ENCODE measurements around the gene SLC10A7.

SLC10A7 gene

DNA sequence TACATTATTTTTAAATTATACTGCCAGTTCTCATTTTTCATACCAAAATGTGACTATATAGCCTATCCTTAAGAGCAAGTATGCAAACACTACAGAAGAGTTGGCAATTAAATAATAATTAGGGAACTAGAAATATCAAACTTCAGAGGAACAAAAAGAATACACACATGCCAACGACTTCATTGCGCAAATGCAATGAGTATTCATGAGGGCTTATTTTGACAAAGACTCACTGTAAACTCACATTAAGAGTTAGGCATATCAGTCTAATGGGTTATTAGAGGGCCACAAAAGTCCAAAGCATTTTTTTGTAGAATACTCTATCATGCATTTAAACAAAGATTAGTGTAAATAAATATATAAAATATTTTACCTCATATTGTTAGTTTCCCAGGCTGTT, 31.6 kb downstream of the SLC10A7 start:
- no peak for DNase-seq

DNA sequence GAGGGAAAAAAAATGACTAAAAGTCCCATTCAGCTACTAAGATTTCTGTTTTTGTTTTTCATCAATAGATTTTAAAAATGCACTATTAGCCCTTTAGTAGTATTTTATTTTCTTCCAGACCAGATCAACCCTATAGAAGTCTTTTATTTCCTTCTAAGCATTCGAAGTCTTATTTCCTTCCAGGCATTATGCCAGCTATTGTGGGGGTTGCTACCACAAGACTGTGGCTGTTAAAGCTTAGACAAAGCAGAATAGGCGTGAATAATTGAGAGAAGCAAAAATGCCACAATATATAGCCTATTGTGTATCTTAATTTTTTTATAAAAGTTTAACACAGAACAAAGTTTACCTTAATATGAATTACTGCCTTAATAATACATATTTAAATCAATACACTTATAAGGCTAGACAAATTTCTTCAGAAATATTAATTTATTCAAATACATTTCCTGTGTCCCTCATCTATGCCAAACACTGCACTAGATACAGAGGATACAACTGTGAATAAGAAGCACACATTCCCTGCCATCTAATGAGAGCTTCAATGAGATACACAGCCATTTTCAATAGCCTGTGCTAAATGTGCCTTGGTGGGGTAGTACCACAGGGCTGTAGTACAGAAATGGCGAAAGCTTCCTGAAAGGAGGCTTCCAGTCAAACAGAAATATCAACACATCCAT, 33.1 kb downstream of the SLC10A7 start:
- peak; percentile 14 for DNase-seq

DNA sequence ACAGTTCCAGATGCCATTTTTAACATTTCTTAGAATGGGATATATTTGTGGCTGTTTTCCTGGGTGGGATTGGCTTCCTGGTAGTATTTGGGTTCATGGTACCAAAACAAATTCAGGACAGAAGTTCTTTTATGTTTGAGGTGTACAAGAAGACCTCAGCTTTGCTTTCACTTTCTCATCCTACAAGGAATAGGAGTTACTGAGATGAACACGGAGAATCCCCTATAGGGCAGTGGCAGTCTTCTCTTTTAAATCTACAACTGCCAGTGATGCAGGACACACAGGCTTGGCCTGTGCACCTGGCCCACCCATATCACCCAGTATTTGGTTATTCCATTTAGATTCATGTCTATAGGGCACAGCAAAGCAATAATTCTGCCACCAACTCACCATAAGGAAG, 35.2 kb downstream of the SLC10A7 start:
- peak; percentile 13 for DNase-seq

DNA sequence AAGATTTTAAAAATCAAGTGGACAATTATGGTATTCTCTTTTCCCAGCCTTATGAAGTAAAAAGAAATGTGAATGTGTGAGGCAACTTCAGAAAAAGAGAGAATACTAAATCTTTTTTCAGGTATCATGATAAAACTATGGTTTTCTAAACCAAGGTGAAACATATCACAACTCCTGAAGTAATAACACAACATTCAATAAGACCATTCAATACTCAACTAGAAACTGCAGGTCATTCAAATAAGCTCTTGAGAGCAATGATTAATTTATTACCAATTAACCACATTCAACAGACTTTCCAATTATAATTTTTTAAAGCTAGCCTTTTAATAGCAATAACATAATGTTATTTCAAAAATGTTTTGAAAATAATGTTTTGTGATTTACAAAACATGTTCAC, 35.8 kb downstream of the SLC10A7 start:
- DNase-seq, result no peak

DNA sequence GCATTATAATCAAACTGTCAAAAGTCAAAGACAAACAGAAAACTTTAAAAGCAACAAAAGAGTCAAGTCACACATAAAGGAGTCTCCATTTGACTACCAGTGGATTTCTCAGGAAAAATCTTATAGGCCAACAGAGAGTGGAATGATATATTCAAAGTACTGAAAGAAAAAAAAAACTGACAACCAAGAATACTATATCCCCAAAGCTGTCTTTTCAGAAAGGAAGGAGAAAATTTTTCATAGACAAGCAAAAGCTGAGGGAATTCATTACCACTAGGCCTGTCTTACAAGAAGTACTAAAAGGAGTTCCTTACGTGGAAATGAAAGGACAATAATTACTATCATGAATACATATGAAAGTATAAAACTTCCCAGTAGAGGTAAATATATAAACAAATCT, 39.0 kb downstream of the SLC10A7 start:
- DNase-seq, result no peak

DNA sequence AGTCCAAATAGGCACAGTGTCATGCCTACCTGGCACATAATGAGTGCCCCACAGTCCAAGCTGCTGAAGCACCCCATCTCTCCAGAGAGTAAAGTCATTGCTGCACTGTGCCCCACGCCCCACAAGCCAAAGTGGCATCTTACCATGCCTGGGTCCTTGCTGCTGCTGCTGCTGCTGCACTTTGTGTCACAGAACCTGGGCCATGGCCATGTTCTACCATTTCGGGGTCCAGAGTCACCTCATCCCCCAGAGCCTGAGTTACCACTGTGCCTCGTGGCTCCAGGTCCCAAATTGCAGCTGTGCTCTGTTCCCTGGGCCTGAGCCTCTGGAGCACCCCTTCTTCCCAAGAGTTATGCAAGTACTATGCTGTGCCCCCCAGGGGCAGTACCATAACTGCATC, 40.5 kb downstream of the SLC10A7 start:
- DNase-seq, result no peak

DNA sequence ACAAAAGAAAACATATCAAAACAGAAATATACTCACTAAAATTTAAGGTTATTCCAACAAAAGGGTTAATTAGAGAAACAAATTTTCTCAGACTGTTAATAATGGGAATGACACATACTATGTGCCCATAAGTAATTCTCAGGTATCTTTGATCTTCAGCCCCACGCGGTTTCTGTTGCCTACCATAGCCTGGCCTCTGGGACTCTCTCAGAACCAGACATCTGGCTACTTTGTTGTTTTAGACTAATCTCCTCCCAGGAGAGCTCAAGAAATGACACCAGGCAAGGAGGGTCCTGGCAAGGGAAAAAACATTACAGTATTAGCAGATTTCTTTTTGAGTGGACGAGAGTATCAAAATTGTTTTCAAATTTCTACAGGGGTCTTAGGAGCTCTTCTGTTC, 43.7 kb downstream of the SLC10A7 start:
- DNase-seq, result no peak

DNA sequence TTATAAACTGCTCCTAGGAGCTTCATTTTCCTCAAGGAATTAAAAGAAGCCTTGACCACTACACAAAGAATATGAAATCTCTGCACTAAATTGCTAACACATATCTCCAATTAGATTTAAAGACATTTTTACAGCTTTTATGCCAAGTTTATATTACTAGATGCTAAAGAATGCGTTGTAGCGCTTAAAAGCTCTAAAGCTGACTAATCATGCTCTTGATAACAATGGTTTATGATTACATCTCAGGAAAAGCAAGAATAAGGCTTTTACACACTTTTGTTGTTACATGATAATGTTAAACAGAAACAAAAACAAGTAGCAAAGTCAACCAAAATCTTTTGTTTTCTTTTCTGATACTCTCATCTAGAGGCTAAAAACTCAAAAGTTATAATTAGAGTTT, 44.7 kb downstream of the SLC10A7 start:
- no peak for DNase-seq

DNA sequence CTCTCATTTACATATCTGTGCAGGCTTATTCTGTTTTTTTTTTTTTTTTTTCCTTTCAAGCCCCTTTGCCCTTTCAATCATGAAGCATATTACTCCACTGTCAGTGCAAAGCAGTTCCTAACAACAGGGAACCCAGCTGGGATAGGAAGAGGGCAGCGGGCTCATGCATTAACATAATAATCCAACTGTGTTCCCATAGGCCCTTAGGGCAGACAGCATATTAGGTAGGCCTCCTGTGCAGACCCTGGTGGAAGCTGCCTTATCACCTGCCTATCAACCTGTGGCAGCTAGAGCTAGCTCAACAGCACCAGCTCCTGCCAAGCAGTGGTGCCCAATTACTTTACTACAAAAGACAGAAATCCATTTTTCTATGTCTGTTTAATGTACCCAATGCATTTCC, 49.3 kb downstream of the SLC10A7 start:
- DNase-seq, result no peak

DNA sequence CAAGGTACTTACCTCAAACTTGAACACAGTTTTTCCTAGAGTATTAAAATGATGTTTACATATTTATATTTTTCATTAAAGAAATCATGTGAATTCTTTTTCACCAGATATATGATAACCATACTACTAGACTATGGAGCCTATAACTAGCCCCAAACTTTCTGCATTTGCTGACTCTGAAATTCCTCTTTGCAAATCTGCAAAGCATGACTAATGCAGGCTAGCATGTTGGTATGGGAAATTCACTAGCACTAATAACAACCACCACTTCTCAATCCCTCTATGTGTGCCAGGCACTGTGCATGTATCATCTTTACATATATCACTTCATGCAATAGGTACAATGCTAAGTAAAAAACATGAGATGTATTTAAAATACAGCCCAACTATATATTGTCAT, 51.1 kb downstream of the SLC10A7 start:
- DNase-seq, result no peak

DNA sequence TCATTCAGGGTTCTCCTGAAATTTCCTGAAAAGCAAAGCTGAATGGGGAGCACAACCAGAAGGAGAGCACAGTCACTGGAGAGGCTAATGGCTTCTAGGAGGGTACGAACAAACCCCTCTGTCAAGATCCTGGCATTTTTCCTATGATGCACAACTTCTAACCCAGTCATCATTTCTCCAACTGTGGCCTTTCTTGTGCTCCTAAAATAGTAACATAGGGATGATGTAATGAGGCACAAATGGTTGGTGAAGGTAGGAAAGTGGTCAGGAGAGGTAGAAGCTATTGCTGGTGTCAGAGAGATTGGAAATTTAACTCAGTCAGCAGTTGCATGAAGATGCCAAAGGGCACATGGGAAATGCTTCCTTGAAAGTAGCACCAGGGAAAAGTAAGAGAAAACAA, 52.7 kb downstream of the SLC10A7 start:
- DNase-seq, result no peak

DNA sequence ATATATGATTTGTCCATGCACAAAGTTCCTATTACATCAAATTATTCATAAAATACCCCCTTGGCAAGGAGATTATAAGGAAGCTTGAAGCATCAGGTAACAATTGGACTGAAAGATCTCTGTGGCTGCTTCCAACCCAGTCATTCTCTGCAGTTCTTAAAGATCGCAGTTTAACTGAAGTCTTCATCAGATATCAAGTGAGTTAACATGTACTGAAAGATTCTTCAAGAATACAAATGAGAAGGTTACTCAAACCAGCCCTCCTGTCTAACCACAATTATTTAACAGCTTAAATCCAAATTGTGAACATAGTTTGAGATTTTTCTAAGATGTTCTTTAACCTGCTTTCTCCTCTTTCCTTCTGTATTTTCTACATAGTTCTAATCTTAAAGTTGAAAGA, 56.1 kb downstream of the SLC10A7 start:
- DNase-seq, result no peak

DNA sequence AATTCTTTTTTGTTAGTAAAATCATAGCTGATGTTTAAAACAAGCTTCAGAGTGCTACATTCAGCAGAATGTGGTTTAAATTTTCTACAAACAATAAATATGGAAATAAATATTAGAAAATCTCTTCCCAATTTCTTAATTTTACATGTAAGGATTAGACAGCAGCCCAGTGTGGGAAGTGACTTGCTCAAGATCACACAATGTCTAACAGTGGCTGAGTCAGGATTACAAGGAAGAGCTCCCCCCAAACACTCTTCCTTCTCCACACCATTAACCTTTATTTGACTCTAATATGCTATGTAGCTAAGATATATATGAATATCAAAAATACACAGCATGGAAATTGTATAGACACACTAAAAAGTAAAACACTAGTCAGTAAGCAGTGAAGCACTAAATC, 59.5 kb downstream of the SLC10A7 start:
- DNase-seq, result no peak

DNA sequence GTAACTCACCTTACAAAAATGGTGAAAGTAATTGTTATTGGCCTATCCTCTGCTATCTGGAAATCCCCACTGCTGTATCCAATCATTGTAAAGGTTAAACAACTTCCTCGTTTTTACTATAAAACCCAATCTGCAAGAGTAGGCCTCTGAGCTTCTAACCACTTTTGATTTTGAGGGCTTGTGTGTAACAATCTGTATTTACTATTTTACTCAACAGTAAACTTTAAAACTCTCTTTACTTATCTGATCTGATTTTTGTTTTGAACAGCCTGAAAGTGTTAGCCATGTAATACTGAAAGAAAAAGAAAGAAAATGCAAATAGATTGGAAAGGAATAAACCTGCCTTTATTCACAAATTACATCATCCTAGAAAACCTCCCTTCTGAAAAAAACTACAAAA, 63.1 kb downstream of the SLC10A7 start:
- peak; percentile 59 for DNase-seq

DNA sequence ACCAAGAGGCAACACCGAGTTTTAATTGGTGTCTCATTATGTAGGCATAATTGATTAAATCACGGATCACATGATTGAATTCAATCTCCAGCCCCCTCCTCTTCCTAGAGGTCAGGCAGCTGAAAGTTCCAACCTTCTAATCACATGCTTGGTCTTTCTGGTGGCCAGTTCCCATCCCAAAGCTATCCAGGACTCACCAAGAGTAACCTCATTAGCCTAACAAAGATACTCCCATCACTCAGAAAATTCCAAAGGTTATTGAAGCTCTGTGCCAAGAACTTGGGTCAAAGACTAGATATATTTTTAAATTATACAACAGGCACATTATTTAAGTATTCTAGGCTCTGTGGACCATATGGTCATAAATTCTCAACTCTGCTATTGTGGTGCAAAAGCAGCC, 65.1 kb downstream of the SLC10A7 start:
- no peak for DNase-seq

DNA sequence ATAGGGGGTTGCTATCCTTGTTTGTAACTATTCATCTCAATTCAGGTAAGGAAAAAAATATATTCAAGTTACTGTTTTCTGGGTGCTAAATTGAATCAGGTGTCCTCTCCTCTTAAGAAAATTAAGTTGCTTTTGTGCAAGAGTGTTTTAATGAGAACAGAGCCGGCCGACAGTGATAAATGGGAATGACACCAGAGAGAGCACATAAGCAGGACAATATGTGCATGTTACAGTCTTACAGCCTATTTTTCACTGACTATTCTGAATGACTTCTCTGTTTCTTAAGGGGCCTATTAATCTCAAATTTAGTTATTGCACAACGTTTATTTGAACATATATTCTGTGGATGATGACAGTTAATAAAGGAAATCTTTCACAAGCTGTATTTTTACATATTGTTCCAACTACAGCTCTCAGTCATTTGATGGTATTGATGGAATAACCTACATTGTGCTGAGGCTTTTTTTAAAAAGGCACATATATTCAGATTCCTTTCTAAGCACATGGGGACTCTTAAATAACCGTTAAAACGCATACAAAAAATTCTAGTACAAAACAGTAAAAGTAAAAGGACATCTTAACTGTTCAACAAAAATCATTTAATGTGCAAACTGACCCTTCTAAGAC, 68.4 kb downstream of the SLC10A7 start:
- no peak for DNase-seq

DNA sequence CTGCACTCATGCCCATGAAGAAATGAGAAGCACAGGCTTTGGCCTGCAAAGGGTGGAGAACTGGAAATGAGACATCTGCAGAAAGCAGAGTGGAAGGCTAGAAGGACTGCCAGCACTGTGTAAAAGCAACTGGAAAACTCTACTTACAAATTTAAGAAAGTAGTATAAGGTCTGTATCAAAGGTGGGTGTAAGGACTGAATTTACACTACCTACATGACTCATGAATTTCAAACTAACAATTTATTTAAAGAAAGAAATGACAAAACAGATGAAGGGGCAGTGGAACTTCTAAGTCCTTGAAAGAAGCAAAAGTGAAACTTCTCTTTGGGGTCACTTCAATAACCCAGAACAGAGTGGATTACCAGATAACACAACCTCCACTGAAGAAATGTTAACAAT, 71.2 kb downstream of the SLC10A7 start:
- no peak for DNase-seq

DNA sequence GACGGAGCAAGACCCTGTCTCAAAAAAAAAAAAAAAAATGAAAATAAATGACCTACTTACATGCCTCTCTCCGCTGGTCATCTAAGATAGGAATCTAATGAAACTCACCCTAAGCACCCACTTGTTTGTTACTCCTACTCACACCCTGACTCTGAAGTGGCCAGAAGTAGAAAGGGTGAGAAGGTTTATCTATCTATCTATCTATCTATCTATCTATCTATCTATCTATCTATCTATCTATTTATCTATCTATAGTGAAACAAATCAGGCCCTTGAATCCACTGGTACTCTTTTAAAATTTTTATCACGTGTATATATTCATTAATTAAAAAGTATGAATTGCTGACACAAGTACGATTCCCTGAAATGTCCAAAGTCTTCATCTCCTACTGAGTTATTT, 75.2 kb downstream of the SLC10A7 start:
- no peak for DNase-seq

DNA sequence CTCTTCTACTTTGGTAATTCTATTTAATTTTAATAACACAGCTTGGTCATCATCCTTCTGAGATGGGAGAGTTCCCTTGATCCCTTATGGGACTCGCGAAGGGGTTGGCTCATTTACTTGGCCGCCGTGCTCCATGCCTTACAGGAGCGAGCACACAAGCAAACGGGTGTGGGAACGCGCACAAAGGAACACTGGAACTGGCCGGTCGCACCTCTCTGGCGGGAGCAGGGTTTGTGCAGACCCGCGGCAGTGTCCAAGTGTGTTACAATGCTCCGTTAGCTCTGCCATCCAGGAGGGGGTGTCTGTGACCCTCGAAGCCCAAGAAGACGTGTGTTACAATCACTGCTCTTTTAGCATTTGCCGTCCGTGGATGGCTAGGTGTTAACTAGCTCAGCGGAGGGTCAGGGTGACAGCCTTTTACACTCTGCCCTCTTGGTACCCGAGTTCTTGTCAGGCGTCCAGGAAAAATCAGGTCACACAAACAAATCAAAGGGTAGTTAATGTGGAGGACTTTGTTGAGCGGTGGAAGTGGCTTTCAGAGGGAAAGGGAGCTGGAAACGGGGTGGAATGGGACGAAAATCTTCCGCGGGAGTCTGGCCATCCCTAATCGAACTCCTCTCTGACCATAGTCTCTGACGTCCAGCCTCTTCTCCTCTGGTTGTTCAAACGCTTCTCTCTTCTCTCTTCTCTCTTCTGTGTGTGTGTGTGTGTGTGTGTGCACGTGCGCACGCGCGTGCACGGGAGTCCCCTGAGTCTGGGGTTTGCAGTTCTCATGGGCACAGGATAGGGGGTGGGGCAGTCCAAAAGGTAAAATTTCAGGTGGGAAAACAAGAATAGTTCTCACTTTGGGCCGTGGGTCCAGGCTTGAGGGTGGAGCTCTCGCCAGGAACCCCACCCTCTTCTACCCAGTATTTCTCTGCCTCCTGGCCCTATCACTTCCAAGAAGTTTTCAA, 76.3 kb downstream of the SLC10A7 start:
- no peak for DNase-seq

DNA sequence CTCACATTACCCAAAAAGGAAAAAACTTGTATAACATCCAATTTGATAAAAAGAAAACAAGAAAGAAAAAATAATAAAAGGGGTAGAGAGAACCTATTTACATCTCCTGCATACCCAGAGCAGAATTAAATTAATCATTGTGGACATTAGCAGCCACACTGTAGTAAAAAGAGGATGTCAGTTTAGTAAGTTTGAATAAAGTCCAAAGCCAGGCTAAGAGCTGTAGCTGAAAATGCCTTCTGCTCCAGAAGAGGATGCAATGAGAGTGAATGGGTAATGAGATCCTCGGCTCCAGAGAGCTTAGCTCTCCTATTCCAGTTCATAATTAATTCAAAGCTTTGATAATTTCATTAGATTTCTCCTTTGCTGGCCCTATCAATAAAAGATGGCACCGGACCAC, 78.2 kb downstream of the SLC10A7 start:
- DNase-seq, result no peak

DNA sequence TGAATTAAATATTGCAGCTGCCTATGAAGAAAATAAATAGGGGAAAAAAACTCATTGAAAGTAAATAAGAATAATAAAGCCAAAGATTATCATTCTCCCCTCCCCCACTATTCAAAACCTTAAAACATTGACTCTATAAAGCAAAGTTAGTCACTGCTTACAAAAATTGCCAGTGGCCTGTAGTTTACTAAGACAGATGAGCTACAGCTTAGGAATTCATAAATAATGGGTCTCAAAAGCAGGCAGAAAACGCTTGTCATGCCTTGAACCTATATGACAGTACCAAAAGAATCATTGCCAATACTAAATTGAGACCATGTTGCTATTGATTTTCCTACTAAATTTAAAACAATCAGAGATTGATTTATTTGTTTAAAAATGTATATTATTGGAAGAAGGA, 78.9 kb downstream of the SLC10A7 start:
- DNase-seq, result no peak

DNA sequence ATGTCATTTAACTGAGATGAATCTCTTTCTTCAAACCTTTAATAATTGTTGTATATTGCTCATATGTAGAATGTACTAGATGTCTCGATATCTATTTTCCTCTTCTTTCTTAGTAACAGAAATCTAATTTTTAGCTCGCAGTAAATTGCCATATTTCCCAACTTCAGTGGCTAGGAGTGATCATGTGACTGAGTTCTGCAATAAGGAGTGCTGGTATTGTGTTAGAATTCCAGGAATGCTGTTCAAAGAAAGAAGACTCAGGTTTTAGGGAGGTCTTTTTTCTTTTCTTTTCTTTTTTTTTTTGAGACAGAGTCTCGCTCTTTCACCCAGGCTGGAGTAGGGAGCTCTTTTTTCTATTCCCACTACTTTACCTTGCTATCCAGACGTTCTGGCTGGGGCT, 81.7 kb downstream of the SLC10A7 start:
- no peak for DNase-seq

DNA sequence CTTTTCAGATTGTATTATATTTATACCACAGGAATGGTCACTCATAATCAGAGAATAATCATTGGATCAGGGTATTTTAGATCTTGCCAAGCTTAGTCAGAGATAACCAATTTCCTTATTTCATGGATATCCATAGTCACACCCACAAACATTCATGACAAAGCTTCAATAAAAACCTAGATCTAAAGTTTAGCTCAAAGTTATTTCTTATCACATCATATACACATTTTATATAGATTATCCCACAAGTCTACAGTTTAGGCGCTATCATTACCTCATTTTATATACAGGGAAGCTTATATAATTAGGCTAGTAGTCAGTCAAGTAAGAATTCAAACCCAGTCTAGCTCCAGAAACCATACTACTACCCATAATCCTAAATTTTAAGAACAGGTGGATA, 82.3 kb downstream of the SLC10A7 start:
- no peak for DNase-seq

DNA sequence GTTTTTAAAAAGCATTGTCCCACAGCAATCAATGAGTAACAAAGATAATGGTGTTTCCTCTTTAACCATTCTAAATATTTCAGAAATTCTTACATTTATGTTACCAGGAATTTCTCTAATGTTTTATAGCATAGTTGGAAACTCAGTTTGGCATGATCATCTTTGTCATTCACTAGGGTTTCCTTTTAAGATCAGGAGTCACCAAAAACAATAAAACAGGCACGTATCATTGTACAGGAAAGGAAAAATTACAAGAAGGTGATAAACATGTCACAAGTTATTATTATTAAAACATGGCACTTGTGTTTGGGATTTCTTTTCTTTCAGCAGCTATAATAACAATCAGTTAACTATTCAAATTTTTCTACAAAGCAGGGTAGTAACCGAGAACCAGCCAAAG, 84.0 kb downstream of the SLC10A7 start:
- DNase-seq, result no peak
